NCI-H1048 (cell line): Measurements from ENCODE around the gene ATG4B.

Source experiments
- DNase-seq: peaks from one replicate; lab custom pipeline; 2025; lab: John Stamatoyannopoulos, UW

Gene ATG4B

GRCh38 chr2:241613017-241613780 lies 24.3 kb upstream of the ATG4B start:
- no peak for DNase-seq

GRCh38 chr2:241615041-241615440 lies 22.5 kb upstream of the ATG4B start:
- DNase-seq, result no peak

- no peak for DNase-seq
These were observed 21.9 kb upstream of the ATG4B start for GRCh38 chr2:241615522-241616052.

- no peak for DNase-seq
These were observed 21.0 kb upstream of the ATG4B start for GRCh38 chr2:241616168-241617125.

GRCh38 chr2:241617431-241618154 lies 19.9 kb upstream of the ATG4B start:
- no peak for DNase-seq

GRCh38 chr2:241618296-241618805 lies 19.1 kb upstream of the ATG4B start:
- DNase-seq, result no peak

GRCh38 chr2:241618829-241619228 lies 18.7 kb upstream of the ATG4B start:
- no peak for DNase-seq

GRCh38 chr2:241619597-241620418 lies 17.7 kb upstream of the ATG4B start:
- no peak for DNase-seq

GRCh38 chr2:241620419-241620769 lies 17.1 kb upstream of the ATG4B start:
- no peak for DNase-seq

- DNase-seq, result no peak
These were observed 9.8 kb upstream of the ATG4B start for GRCh38 chr2:241627675-241628074.

GRCh38 chr2:241629762-241630435 lies 7.6 kb upstream of the ATG4B start:
- no peak for DNase-seq

- DNase-seq, result no peak
These were observed 4.8 kb upstream of the ATG4B start for GRCh38 chr2:241632478-241633325.

GRCh38 chr2:241633561-241633960 lies 3.9 kb upstream of the ATG4B start:
- DNase-seq, result no peak

- no peak for DNase-seq
These were observed 1.7 kb upstream of the ATG4B start for GRCh38 chr2:241635756-241636155.

- no peak for DNase-seq
These were observed 1.1 kb upstream of the ATG4B start for GRCh38 chr2:241636182-241637017.

- no peak for DNase-seq
These were observed 535 bp downstream of the ATG4B start for GRCh38 chr2:241637795-241638660.

- no peak for DNase-seq
These were observed 1.4 kb downstream of the ATG4B start for GRCh38 chr2:241638940-241639339.

GRCh38 chr2:241639385-241639784 lies 1.9 kb downstream of the ATG4B start:
- DNase-seq, result no peak
